Activated naive CD8-positive, alpha-beta T cell treated with anti-CD3 and anti-CD28 coated beads, Interleukin-2, amount 50 U/mL, for 16 hours (primary cell): Measurements from ENCODE around the gene SIM2.

Source experiments
- DNase-seq: peaks from one replicate; pipeline ENCODE4 v3.0.0-alpha.2; 2020; ENCODE audit warnings: low read depth, low spot score

SIM2 gene

GRCh38 chr21:36792505-36792967, 93.6 kb downstream of the SIM2 start:
- no peak for DNase-seq

GRCh38 chr21:36796070-36796469, 97.2 kb downstream of the SIM2 start:
- no peak for DNase-seq

- no peak for DNase-seq
These were observed 99.6 kb downstream of the SIM2 start for GRCh38 chr21:36798491-36798890.
